IMR-90 (cell line): Measurements from ENCODE around the gene OXA1L. TPM values are rescaled to one million over a fixed set of nuclear protein-coding genes. Genes with fewer than 3 reads are reported as not detected.

Experiments
- ATAC-seq: fragments of 200-7000 bp; cut with Tn5 transposase; 2 replicates; pipeline ENCODE4 v1.9.1; 2020; ENCODE audit warnings: low read depth, mild to moderate bottlenecking, moderate library complexity
- BruUV-seq: library from RNA; stranded (reverse); fragments of 400-500 nt; replicated peaks from 2 replicates; lab custom pipeline; 2021; lab: Mats Ljungman, UMichigan
- CTCF ChIA-PET: fragments of 300-600 bp; formaldehyde crosslinking; extraction: SDS; loops from one replicate; lab custom pipeline; 2021; ENCODE audit warnings: antibody characterized with exemption; lab: Yijun Ruan, JAX
- POLR2A ChIA-PET: fragments of 300-600 bp; sonication (Branson Sonifier 250); formaldehyde crosslinking; loops from one replicate; lab custom pipeline; 2022; ENCODE audit warnings: antibody characterized with exemption; ENCODE audit not compliant: unreplicated experiment; lab: Charles Lee
- DNase-seq: peaks from one replicate; pipeline ENCODE4 v3.0.0; 2013
- H2AFZ ChIP-seq: replicated peaks from 2 replicates; pipeline ENCODE3; 2013; ENCODE audit warnings: low read length, mild to moderate bottlenecking; ENCODE audit not compliant: poor library complexity
- H2AK5ac ChIP-seq: 2 replicates; pipeline ENCODE4 v1.6.1; 2013; ENCODE audit warnings: low read depth, low read length, inconsistent platforms
- H2AK9ac ChIP-seq: replicated peaks from 2 replicates; pipeline ENCODE3; 2013; ENCODE audit warnings: mild to moderate bottlenecking, low read depth, low read length, moderate library complexity; ENCODE audit not compliant: poor library complexity
- H2BK120ac ChIP-seq: 2 replicates; pipeline ENCODE4 v1.6.1; 2013; ENCODE audit warnings: low read depth, low read length, inconsistent platforms
- H2BK15ac ChIP-seq: 3 replicates; pipeline ENCODE4 v1.6.1; 2013; ENCODE audit warnings: low read depth, low read length, inconsistent platforms
- H2BK20ac ChIP-seq: 2 replicates; pipeline ENCODE4 v1.6.1; 2013; ENCODE audit warnings: low read depth, mild to moderate bottlenecking, inconsistent platforms, low read length, moderate library complexity
- H2BK5ac ChIP-seq: 2 replicates; pipeline ENCODE4 v1.6.1; 2013; ENCODE audit warnings: mild to moderate bottlenecking, low read depth, low read length, inconsistent platforms; ENCODE audit not compliant: poor library complexity, severe bottlenecking
- H3K14ac ChIP-seq: replicated peaks from 2 replicates; pipeline ENCODE4 v1.6.1; 2013; ENCODE audit warnings: low read depth, low read length, inconsistent platforms
- H3K18ac ChIP-seq: 2 replicates; pipeline ENCODE4 v1.6.1; 2013; ENCODE audit warnings: low read depth, low read length, control low read depth
- H3K23ac ChIP-seq: 2 replicates; pipeline ENCODE4 v1.6.1; 2013; ENCODE audit warnings: low read depth, low read length, inconsistent platforms
- H3K27ac ChIP-seq: 2 replicates; pipeline ENCODE4 v1.5.1; 2013; ENCODE audit warnings: mild to moderate bottlenecking, control low read depth, low read length; ENCODE audit not compliant: insufficient read depth
- H3K27me3 ChIP-seq: 2 replicates; pipeline ENCODE4 v1.6.1; 2013; ENCODE audit warnings: low read length; ENCODE audit not compliant: control insufficient read depth, insufficient read depth
- H3K36me3 ChIP-seq: 2 replicates; pipeline ENCODE4 v1.6.1; 2013; ENCODE audit warnings: low read length, mixed read lengths; ENCODE audit not compliant: control insufficient read depth, insufficient read depth
- H3K4ac ChIP-seq: 2 replicates; pipeline ENCODE4 v1.6.1; 2013; ENCODE audit warnings: low read depth, low read length, inconsistent platforms
- H3K4me1 ChIP-seq: 2 replicates; pipeline ENCODE4 v1.6.1; 2013; ENCODE audit warnings: low read length, mixed read lengths; ENCODE audit not compliant: control insufficient read depth, insufficient read depth
- H3K4me2 ChIP-seq: 2 replicates; pipeline ENCODE4 v1.6.1; 2013; ENCODE audit warnings: low read depth, mild to moderate bottlenecking, control low read depth, low read length, moderate library complexity
- H3K4me3 ChIP-seq: 2 replicates; pipeline ENCODE4 v1.5.1; 2013; ENCODE audit warnings: low read depth, mild to moderate bottlenecking, control low read depth, low read length, moderate library complexity; ENCODE audit not compliant: insufficient read depth
- H3K56ac ChIP-seq: 2 replicates; pipeline ENCODE4 v1.6.1; 2013; ENCODE audit warnings: low read length, inconsistent platforms; ENCODE audit not compliant: insufficient read depth; ENCODE audit errors: extremely low read depth
- H3K79me1 ChIP-seq, 2 experiments: 2 replicates each; pipeline ENCODE4 v1.6.1; 2013; ENCODE audit warnings: low read length in 2 of 2, inconsistent platforms in 1 of 2, low read depth in 1 of 2
- H3K9ac ChIP-seq: 2 replicates; pipeline ENCODE4 v1.6.1; 2013; ENCODE audit warnings: low read depth, low read length, control low read depth
- H3K9me1 ChIP-seq: 2 replicates; pipeline ENCODE4 v1.6.1; 2013; ENCODE audit warnings: low read length, inconsistent platforms; ENCODE audit not compliant: insufficient read depth
- H3K9me3 ChIP-seq: 2 replicates; pipeline ENCODE4 v1.6.1; 2013; ENCODE audit warnings: low read length; ENCODE audit not compliant: control insufficient read depth, insufficient read depth
- H4K20me1 ChIP-seq: 2 replicates; pipeline ENCODE4 v1.6.1; 2013; ENCODE audit warnings: low read length, inconsistent platforms; ENCODE audit not compliant: insufficient read depth
- H4K5ac ChIP-seq: 2 replicates; pipeline ENCODE4 v1.6.1; 2013; ENCODE audit warnings: mild to moderate bottlenecking, low read depth, low read length, control low read depth
- H4K8ac ChIP-seq, 2 experiments: 2 replicates each; pipeline ENCODE4 v1.6.1; 2013; ENCODE audit warnings: low read depth in 2 of 2, low read length in 2 of 2, control low read depth in 1 of 2, inconsistent platforms in 1 of 2
- H4K91ac ChIP-seq: 2 replicates; pipeline ENCODE4 v1.6.1; 2013; ENCODE audit warnings: low read depth, low read length, inconsistent platforms; ENCODE audit not compliant: insufficient read depth
- NFE2L2 ChIP-seq: fragments of 150-350 bp; IDR thresholded peaks from 2 replicates; pipeline ENCODE4 v1.6.1; 2016; ENCODE audit warnings: low read depth, mild to moderate bottlenecking, low read length
- RCOR1 ChIP-seq: IDR thresholded peaks from 2 replicates; pipeline ENCODE4 v1.6.1; 2012; ENCODE audit warnings: mild to moderate bottlenecking, low read length, improper control_type of control experiment; ENCODE audit not compliant: insufficient replicate concordance
- WGBS, 2 experiments: methylation state at CpG; one replicate each; pipeline versions ENCODE4 v1.1.5 to v1.1.7; 2013; ENCODE audit warnings: missing lambda C conversion rate in 2 of 2; ENCODE audit not compliant: insufficient read length in 1 of 2; ENCODE audit errors: extremely low coverage in 2 of 2; 5-methylcytosine and 5-hydroxymethylcytosine counted together
- dilution Hi-C: fragments of 300-500 bp; cut with HindIII; formaldehyde crosslinking; loops from one replicate; pipeline ENCODE4 v1.14.3; 2018; ENCODE audit warnings: low sequenced_read_pairs; ENCODE audit not compliant: unreplicated experiment
- in situ Hi-C: fragments of 300-500 bp; cut with MboI; formaldehyde crosslinking; loops from 3 replicates; pipeline ENCODE4 v1.14.3; 2019; ENCODE audit warnings: low sequenced_read_pairs, inconsistent platforms, mixed read lengths
- intact Hi-C: fragments of 100-400 bp; cut with micrococcal nuclease; formaldehyde crosslinking; loops from 2 replicates; pipeline ENCODE4 v1.10.0; 2022
- polyA plus RNA-seq, 3 experiments: library from polyadenylated mRNA; depleted of rRNA; stranded (reverse); fragments of >200 nt; gene quantifications; 2 replicates each; pipeline ENCODE4 v1.2.3, GENCODE V29; 2012; ENCODE audit warnings: low replicate concordance in 1 of 3
- total RNA-seq: library from RNA; depleted of rRNA; stranded (reverse); fragments of >200 nt; gene quantifications from 2 replicates; pipeline ENCODE4 v1.2.3, GENCODE V29; 2012
- TF ChIP-seq, protein P1 (sequence below): fragments of 150-350 bp; IDR thresholded peaks from 2 replicates; pipeline ENCODE4 v1.6.1; 2016; ENCODE audit warnings: low read depth, mild to moderate bottlenecking, low read length, moderate library complexity, borderline replicate concordance

OXA1L gene
- total and polyA plus RNA-seq, 2 of the 4 experiments (the other 2 are of a cell fraction), result 47.3 to 113 TPM

DNA sequence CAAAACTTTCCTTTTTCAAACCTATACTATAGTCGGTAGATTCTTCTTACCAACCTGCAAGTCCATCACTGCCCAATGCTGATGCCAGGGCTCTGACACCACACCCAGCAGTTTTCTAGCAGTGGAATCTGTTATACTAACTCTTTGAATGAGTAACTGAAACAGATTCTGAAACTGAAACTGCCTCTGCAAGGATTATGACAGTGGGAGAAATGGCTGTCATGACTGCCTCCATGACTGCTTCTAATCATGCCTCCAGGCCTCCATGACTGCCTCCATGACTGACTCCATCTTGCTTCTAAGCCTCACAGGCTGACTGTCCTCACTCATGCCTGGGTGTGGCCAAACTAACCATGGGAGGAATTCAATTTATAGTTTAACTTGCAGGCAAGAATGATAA, 29.4 kb upstream of the OXA1L start:
- no peak overlapping the region for H2BK20ac ChIP-seq
- DNase-seq (no peak), ATAC-seq (no peak)
- no peak overlapping the region for H4K8ac ChIP-seq
- no TSS peak for BruUV-seq
- H3K4me1 ChIP-seq, result no peaks in the 10 kb centered on the region
- peaks cover 2% of the 10 kb centered on the region for H3K27me3 ChIP-seq
- ChIA-PET POLR2A (no interaction called here), CTCF (no interaction called here)
- no peak overlapping the region for H4K5ac ChIP-seq
- no peak overlapping the region for H3K23ac ChIP-seq
- no peak overlapping the region for H4K91ac ChIP-seq
- H3K4me3 ChIP-seq, result no peak overlapping the region
- H3K79me1 ChIP-seq, result no peaks in the 10 kb centered on the region
- no peak overlapping the region for H3K9ac ChIP-seq
- in situ Hi-C loops, result no loop called here
- no peak overlapping the region for H3K4ac ChIP-seq
- H3K36me3 ChIP-seq, result no peaks in the 10 kb centered on the region
- H3K4me2 ChIP-seq, result no peak overlapping the region
- no peak overlapping the region for H2BK5ac ChIP-seq
- H2AK9ac ChIP-seq, result no peak overlapping the region
- H3K56ac ChIP-seq, result no peak overlapping the region
- no peak overlapping the region for H2BK120ac ChIP-seq
- no peak overlapping the region for H3K14ac ChIP-seq
- no peak overlapping the region for H3K27ac ChIP-seq
- no peak for TF ChIP-seq RCOR1
- TF ChIP-seq, protein P1, sequence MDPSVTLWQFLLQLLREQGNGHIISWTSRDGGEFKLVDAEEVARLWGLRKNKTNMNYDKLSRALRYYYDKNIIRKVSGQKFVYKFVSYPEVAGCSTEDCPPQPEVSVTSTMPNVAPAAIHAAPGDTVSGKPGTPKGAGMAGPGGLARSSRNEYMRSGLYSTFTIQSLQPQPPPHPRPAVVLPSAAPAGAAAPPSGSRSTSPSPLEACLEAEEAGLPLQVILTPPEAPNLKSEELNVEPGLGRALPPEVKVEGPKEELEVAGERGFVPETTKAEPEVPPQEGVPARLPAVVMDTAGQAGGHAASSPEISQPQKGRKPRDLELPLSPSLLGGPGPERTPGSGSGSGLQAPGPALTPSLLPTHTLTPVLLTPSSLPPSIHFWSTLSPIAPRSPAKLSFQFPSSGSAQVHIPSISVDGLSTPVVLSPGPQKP, result no peak
- TF ChIP-seq NFE2L2, result no peak
- 0 out of 2 replicates have a peak, but pooled peaks cover 3% of the 10 kb centered on the region for H3K9me3 ChIP-seq
- intact Hi-C loops, result no loop called here
- H2AFZ ChIP-seq, result no peak overlapping the region
- H2BK15ac ChIP-seq, result no peak overlapping the region
- no peaks in the 10 kb centered on the region for H3K9me1 ChIP-seq
- H4K20me1 ChIP-seq, result no peaks in the 10 kb centered on the region
- dilution Hi-C loops, result no loop called here
- H2AK5ac ChIP-seq, result no peak overlapping the region
- H3K18ac ChIP-seq, result no peak overlapping the region
- WGBS, 2 experiments, result no CpG with 5 or more reads among the region's 1 CpG
